HG03060 (cell line): ENCODE results near the gene C6orf136.

Source experiments
- ATAC-seq: cut with Tn5 transposase; IDR thresholded peaks from one replicate; pipeline ENCODE4 v1.9.1; 2021; ENCODE audit warnings: low read depth, moderate number of reproducible peaks; ENCODE audit not compliant: unreplicated experiment

Gene C6orf136

GRCh38 chr6:30685157-30686008, 38.5 kb downstream of the C6orf136 start:
- ATAC-seq = no peak

GRCh38 chr6:30686009-30686907, 39.3 kb downstream of the C6orf136 start, which contains the start of gene PPP1R18:
TSS of gene PPP1R18 (minus strand) at chr6:30686645. CDS start at chr6:30686018, 627 bp downstream.
- ATAC-seq = no peak

GRCh38 chr6:30686908-30687658, 40.1 kb downstream of the C6orf136 start:
- ATAC-seq = no peak

GRCh38 chr6:30687659-30688431, 40.9 kb downstream of the C6orf136 start:
- ATAC-seq = no peak

GRCh38 chr6:30688569-30688968, 41.6 kb downstream of the C6orf136 start:
- ATAC-seq = no peak

GRCh38 chr6:30689022-30689865, 42.3 kb downstream of the C6orf136 start:
- ATAC-seq = no peak

GRCh38 chr6:30689985-30690384, 43.1 kb downstream of the C6orf136 start:
- no peak for ATAC-seq

- no peak for ATAC-seq
Measured at GRCh38 chr6:30690403-30691207, 43.7 kb downstream of the C6orf136 start, which contains the start of gene NRM. TSS of gene NRM (minus strand) at chr6:30690984. CDS start at chr6:30690974, 10 bp downstream.

GRCh38 chr6:30691208-30691847, 44.4 kb downstream of the C6orf136 start:
- no peak for ATAC-seq

- no peak for ATAC-seq
Measured at GRCh38 chr6:30696432-30696831, 49.5 kb downstream of the C6orf136 start.

- ATAC-seq = no peak
Measured at GRCh38 chr6:30700340-30700739, 53.4 kb downstream of the C6orf136 start.
